ENCODE data around the gene SIT1.
"Not testable (repeated sequence)": the region's sequence is repeated elsewhere in the genome, so short reads cannot be mapped to it uniquely, and the experiment has no call there.

The SIT1 gene

GRCh38 chr9:35660966-35661415 is 10.3 kb upstream of the SIT1 start:
- no peak for DNase-seq (ENCODE audit: extremely low read depth in 1 of 2, low read depth in 1 of 2)

GRCh38 chr9:35659340-35659739 is 8.6 kb upstream of the SIT1 start:
- no peak for DNase-seq (ENCODE audit: extremely low read depth in 1 of 2, low read depth in 1 of 2)

DNA sequence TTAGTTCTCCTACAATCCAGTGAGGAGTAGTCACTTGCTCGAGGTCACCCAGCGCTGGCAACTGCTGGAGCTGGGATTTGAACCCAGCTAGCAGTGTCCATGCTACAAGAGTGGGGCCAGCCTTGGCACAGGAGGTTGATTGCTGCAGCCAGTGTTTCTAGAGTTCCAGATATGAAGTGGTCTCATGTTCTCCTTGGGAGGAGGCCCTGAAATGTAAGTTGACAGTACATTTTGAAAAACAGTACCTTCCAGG is 8.2 kb upstream of the SIT1 start:
- no peak for DNase-seq (ENCODE audit: extremely low read depth in 1 of 2, low read depth in 1 of 2)

DNA sequence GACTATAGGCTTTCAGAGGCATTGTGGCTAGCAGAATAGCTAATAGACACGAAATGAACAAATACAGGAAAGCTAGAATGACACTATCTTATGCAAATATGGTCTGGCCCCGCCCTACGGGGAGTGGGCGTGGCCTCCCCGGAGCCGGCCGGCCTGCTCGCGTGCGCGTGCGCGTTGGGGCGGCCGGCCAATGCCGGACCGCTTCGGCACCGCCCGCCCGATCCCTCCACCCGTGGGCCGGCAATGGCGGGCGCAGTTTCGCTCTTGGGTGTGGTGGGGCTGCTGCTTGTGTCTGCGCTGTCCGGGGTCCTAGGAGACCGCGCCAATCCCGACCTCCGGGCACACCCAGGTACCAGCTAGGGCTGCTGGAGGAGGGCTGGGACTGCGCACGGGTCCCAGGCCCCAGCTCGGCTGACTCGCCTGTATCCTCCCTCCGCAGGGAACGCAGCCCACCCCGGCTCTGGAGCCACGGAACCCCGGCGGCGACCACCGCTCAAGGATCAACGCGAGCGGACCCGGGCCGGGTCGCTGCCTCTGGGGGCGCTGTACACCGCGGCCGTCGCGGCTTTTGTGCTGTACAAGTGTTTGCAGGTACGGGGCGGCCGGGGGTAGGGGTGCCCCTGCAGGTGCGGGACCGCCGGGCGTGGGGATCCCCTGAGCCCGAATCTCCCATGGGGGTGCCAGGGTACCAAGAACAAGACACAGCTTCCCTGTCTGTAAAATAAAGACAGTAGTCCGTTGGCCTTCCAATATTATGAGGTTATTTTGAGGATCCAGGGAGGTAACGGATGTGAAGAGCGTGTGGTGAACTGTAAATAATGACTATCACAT is 7.6 kb upstream of the SIT1 start, which contains the start of gene CCDC107:
Gene CCDC107, plus strand, starts transcription at position 156 of the 831 bp plus-strand sequence. Its CDS starts 88 bp downstream, at position 244.
- peak; percentile 48 to 76 for DNase-seq (ENCODE audit: extremely low read depth in 1 of 2, low read depth in 1 of 2)

DNA sequence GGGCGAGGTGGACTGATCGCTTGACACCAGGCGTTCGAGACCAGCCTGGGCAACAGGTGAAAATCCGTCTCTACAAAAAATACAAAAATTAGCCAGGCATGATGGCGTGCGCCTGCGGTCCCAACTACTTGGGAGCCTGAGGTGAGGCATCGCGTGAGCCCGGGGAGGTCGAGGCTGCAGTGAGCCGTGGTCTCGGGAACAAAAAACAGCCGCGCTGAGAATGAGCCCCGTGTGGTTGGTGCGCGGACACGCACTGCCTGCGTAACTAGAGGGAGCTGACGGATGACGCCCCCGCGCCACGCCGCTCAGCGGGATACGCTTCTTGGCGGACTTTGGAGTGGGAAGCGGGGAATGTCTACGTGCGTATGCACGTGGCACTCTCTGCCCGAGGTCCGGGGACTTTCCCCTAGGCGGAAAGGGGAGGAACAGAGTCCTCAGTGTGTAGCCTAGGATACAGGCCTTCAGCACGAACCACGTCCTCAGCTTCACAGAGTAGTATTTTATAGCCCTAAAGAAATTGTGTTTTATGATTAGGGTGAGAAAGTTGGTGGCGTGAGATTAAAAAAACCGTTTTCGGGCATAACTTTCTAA is 6.9 kb upstream of the SIT1 start, which contains the start of gene RMRP:
Gene RMRP, minus strand, starts transcription at position 474 of the 591 bp plus-strand sequence.
- peak; percentile 72 to 78 for DNase-seq (ENCODE audit: extremely low read depth in 1 of 2, low read depth in 1 of 2)

DNA sequence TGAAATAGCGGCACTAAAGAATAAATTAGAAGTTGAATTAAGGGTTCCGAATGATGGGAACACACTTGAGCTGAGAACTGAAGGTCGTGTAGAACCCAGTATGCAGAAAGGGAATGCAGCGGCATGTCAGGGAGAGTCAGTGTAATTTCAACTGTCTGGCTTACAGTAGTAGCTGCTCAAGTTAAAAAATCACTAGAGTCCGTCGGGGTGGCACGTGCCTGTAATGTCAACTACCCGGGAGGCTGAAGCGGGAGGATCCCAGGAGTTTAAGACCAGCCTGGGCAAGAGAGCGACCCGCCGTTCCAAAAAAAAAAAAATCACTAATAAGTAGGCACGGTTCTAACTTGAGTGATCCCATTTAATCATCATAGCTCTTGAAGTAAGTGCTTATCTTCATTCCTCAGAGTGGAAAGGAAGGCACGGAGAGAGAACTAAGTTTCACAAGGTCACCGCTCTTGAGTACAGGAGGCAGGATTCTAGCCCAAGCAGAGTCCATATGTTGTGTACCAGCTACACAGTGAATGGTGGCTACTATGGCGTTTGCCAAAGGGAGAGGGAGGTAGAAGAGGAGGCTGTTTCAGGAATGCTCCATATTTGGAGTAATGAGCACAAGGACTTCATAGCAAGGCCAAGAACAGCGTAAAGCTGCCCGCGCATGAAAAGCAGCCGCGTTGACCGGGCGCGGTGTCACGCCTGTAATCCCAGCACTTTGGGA is 6.3 kb upstream of the SIT1 start:
- no peak for DNase-seq (ENCODE audit: extremely low read depth in 1 of 2, low read depth in 1 of 2)

- no peak for DNase-seq (ENCODE audit: extremely low read depth in 1 of 2, low read depth in 1 of 2)
Measured at GRCh38 chr9:35656348-35656747, 5.6 kb upstream of the SIT1 start.

DNA sequence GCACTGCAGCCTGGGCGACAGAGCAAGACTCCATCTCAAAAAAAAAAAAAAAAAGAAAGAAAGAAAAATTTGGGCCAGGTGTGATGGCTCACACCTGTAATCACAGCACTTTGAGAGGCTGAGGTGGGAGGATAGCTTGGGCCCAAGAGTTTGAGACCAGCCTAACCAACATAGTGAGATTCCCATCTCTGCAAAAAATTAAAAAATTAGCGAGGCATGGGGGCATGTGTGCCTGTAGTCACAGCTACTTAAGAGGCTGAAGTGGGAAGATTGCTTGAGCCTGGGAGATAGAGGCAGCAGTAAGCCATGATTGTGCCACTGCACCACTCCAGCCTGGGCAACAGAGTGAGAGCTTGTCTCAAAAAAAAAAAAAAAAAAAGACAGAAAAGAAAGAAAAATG is 2.9 kb upstream of the SIT1 start:
- DNase-seq (ENCODE audit: extremely low read depth in 1 of 2, low read depth in 1 of 2): no peak

DNA sequence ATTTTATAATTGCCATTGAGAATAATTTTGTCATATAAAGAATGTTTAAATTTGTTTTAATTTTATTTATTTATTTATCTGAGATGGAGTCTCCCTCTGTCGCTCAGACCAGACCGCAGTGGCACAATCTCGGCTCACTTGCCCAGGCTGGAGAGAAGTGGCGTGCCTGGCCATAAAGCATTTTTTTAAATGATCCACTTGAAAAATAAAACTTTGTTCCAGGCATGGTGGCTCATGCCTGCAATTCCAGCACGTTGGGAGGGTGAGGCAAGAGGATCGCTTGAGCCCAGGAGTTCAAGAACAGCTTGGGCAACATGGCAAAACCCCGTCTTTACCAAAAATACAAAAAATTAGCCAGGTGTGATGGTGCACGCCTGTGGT is 2.1 kb upstream of the SIT1 start:
- DNase-seq (ENCODE audit: extremely low read depth in 1 of 2, low read depth in 1 of 2): no peak

- DNase-seq (ENCODE audit: extremely low read depth in 1 of 2, low read depth in 1 of 2): no peak
Measured at GRCh38 chr9:35651956-35652828, 1.5 kb upstream of the SIT1 start.

- DNase-seq (ENCODE audit: extremely low read depth in 1 of 2, low read depth in 1 of 2): no peak
Measured at GRCh38 chr9:35649431-35650340, 1.0 kb downstream of the SIT1 start.

- DNase-seq (ENCODE audit: extremely low read depth in 1 of 2, low read depth in 1 of 2): peak; percentile 73 to 85
Measured at GRCh38 chr9:35646533-35647265, 4.0 kb downstream of the SIT1 start.

DNA sequence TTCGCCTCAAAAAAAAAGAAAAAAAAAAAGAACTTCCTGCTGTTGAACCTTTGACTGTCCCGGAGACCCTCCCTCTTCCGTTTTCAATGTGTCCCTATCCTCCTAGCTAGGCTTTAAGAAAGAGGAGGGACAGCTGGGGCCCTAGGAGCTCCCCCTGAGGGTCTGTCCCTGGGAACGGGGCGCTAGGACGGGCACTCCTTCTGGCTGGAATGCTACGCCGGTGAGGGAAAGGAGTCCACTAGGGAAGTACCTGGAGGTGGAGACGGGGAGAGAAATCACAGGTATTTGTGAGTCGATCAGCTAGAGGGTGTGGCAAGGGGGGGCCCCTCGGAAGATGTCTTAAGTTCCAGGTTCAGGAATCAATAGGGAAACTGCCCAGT is 4.6 kb downstream of the SIT1 start:
- no peak for DNase-seq (ENCODE audit: extremely low read depth in 1 of 2, low read depth in 1 of 2)

- not testable (repeated sequence) for DNase-seq (ENCODE audit: extremely low read depth in 1 of 2, low read depth in 1 of 2)
Measured at GRCh38 chr9:35645736-35646135, 5.0 kb downstream of the SIT1 start.

- DNase-seq (ENCODE audit: extremely low read depth in 1 of 2, low read depth in 1 of 2): no peak
Measured at GRCh38 chr9:35643046-35643445, 7.7 kb downstream of the SIT1 start.

DNA sequence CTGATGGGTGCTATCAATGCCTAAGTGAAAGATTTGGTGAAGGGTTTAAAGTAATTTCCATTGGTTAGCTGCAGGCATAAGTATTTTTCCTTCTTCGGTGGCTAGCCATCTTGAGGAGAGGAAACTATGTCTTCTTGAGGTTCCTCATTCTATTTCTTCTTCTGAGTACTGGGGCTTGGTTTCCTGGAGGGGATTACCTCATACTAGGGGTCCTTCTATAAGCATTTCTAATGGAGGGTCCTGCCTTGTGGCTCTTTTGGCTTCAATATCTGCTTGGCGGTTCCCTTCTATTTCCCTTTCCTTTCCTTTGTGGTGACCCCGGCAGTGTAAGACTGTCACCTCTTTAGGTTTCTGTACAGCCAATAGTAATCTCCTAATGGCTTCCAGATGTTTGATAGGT is 9.3 kb downstream of the SIT1 start:
- DNase-seq (ENCODE audit: extremely low read depth in 1 of 2, low read depth in 1 of 2): not testable (repeated sequence)

DNA sequence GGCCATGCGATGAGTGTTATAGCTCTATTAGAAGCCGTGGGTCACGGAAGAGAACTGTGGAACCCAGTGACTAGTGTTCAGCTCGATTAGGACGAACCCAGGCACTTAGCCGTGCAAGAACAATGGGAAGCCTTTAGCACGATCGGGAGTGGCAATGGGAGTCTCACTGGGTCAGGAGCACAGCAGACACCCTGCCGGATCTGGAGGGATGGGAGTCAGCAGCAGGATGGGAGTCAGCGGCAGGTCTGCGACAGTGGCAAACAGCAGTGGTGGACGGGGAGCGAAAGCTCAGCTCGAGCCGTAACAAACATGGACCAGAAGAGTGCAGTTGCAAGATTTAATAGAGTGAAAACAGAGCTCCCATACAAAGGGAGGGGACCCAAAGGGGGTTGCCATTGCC is 10.3 kb downstream of the SIT1 start:
- DNase-seq (ENCODE audit: extremely low read depth in 1 of 2, low read depth in 1 of 2): not testable (repeated sequence)

GRCh38 chr9:35639631-35640030 is 11.1 kb downstream of the SIT1 start:
- no peak for DNase-seq (ENCODE audit: extremely low read depth in 1 of 2, low read depth in 1 of 2)

GRCh38 chr9:35639225-35639624 is 11.5 kb downstream of the SIT1 start:
- not testable (repeated sequence) for DNase-seq (ENCODE audit: extremely low read depth in 1 of 2, low read depth in 1 of 2)
